Dedifferentiated amniotic fluid mesenchymal stem cell (primary cell): Measurements from ENCODE around the gene EVC.
"Not testable (repeated sequence)": the region's sequence is repeated elsewhere in the genome, so short reads cannot be mapped to it uniquely, and the experiment has no call there.

Experiments used
- DNase-seq: peaks from one replicate; pipeline ENCODE4 v3.0.0-alpha.2; 2016; ENCODE audit errors: extremely low spot score

Gene EVC

DNA sequence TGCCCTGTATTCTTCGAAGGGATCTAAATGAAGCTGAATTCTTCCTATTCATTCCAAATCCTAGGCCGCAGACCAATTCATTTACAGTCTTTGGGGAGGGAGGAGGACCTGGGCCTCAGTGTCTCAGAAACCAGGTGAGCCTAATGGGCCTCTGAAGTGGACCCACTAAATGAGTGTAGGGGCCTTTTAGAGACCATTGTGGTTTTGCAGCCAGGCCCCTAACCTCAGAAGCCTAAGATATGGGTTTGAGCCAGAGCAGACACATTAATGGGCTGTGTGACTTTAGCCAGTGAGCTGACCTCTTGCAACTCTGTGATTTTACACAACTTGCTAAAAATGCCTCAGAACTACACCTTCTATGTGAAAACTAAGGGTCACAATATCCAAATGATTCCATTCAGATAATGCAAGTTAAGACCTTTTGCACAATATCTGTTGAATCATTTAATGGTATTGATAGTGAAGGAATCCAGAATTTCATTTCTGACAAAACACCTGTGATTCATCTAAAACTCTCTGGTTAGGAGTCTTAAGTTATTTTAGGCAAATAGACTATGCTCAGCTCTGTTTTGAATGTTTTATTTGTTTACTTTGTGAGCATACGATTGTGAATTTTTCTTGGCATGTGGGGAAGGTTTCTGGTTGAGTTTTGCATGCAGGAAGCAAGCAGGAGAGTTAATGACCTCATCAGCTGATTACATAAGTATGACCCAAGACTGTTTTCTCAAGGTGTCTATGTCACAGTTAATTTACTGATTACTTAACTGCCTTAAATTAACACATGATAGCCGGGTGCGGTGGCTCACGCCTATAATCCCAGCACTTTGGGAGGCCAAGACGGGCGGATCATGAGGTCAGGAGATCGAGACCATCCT lies 75.0 kb downstream of the EVC start:
- DNase-seq: peak; percentile 89

DNA sequence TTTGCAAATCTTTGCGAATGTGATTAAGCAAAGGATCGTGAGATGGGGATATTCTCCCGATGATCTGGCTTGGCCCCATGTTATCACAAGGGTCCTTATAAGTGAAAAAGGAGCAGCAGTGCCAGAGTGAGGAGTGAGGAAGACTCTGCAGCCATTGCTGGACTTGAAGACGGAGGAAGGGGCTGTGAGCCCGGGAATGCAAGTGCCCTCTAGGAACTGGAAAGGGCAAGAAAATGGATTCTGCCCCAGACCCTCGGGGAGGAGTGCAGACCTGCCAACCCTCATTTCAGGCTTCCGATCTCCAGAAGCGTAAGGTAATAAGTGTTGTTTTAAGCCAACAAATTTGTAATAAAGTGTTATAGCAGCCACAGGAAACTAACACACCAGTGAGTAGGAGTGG lies 76.3 kb downstream of the EVC start:
- no peak for DNase-seq

DNA sequence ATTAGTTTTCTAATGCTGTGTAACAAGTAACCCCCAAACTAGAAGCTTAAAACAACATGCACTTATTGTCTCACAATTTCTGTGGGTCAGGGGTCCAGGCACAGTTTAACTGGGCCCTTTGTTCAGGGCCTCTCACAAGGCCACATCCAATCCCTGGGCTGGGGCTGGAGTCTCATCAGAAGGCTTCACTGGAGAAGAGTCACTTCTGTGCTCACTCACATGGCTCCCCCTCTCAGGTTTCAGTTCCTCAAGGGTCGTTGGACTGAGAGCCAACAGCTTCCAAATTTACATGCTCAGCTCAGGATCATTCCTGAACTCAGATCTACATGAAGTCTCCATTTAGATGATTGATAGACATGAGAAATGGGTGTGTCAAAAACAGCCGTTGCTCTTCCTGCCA lies 77.1 kb downstream of the EVC start:
- DNase-seq: no peak

DNA sequence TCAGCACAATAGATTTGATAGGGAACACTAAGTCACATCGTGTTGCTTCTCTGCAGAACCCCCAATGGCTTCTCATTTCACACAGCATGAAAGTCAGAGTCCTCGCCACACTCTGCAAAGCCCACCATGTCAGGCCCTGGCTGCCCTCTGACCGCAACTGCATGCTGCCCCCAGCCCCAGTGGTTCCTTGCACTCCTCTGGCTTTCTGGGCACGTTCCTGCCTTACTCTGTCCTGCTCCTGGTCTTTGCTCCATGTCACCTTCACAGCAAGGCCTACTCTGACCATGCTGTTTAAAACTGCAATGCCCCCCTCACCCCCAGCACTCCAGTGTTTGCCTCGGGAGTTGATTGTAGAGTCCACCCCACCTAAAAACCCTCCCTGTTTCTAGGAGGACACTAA lies 78.1 kb downstream of the EVC start:
- DNase-seq: no peak

DNA sequence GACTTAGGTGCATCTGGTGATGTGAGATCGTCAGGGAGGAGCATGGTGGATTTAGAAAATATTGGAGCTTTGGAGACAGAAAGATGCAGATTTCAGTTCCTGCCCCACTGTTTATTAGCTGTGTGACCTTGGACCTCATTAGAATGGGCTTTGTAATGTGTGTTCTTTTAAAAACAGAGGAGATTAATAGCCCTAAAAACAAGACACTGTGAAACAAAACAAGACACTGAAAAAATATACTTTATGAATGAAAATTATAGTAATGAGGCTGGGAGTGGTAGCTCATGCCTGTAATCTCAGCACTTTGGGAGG lies 79.5 kb downstream of the EVC start:
- DNase-seq: no peak

DNA sequence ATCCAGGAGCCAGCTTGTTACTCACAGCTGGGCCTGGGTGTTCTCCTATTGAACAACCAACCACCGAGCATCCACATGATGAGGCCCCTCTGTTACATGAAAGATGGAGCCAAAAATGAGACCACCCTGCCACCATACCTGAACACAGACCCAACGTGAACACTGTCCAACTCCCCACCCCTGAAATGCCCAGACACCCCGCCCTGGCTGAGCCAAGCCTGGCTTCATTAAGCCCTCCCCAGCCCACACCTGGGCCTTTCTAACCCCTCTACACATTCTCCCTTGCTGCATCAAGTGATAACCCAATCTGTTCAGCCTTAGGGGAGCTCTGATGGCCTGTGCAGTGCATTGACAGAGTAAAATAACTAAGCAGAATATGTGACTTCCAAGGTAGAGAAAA lies 80.7 kb downstream of the EVC start:
- DNase-seq: no peak

DNA sequence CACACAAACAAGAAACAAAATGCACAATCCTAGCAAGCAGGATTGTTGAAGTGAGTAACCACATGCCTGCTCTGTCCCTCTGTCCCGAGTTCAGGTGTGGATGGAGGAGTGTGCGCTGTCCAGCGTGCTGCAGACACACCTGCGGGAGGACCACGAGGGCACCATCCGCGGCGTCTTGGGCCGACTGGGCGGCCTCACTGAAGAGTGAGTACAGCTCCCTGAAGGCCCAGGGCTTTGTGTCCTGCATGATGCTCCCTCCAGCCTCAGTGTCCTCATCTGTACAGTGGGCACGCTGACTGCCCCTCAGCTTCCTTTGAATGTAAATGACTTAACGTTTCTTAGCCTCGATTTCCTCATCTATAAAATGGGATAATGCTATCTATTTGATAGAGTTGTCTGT lies 82.5 kb downstream of the EVC start:
- DNase-seq: no peak

DNA sequence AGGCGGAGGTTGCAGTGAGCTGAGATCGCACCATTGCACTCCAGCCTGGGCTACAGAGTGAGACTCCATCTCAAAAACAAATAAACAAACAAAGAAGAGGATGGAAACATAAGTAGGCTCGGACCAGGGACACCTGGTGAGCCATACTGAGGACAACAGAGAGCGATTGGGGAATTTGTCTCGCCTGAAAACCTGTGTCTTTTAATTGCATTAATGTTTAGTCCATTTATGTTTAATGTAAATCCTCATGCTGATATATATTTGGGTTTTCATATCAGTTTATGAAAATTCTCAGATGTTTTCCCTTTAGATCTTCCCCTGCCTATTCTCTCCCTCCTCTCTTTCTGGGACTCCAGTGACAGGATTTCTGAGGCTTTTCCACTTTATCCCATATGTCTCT lies 84.6 kb downstream of the EVC start:
- DNase-seq: no peak

DNA sequence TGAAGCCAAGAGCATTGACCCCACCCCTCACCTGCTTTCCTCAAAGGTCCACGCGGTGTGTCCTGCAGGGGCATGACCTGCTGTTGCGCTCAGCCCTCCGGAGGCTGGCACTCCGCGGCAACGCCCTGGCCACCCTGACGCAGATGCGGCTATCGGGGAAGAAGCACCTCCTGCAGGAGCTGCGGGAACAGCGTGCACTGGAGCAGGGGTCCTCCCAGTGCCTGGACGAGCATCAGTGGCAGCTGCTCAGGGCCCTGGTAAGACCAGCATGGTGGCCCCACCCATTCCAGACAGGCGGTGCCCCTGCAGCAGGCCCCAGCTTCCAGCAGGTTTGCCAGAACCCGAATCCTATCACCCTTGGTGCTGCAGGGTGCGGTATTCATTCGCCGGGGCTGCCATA lies 86.0 kb downstream of the EVC start:
- DNase-seq: no peak

DNA sequence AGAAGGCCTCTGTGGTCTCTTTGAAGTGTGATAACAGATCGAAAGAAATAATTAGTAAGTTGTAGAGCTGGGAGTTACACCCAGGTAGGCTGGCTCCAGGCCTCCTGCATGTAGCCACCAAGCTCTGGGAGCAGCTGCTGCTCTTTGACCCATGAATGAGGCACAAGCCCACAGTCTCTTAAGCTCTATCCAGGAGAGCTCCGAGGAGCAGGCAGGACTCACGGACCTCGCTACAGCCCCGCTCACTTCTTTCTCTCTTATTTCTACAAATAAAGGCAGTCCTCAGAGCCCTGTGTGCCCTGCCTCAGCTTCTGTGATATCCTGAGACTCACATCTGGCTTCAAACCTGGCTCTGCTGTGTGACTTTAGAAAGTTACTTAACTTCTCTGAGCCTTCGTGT lies 86.9 kb downstream of the EVC start:
- no peak for DNase-seq

DNA sequence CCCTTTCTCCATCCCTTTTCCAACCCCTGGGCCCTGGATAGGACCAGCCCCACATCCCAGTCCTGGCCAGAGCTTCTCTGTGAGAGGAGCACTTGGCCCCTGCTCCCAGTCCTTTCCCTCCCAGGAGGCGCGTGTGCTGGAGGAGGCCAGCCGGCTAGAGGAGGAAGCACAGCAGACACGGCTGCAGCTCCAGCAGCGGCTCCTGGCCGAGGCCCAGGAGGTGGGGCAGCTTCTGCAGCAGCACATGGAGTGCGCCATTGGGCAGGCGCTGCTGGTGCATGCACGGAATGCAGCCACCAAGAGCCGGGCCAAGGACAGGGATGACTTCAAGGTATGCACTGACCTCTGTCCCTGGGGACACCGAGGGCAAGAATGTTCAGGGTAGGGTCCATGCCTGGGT lies 87.5 kb downstream of the EVC start:
- DNase-seq: no peak

DNA sequence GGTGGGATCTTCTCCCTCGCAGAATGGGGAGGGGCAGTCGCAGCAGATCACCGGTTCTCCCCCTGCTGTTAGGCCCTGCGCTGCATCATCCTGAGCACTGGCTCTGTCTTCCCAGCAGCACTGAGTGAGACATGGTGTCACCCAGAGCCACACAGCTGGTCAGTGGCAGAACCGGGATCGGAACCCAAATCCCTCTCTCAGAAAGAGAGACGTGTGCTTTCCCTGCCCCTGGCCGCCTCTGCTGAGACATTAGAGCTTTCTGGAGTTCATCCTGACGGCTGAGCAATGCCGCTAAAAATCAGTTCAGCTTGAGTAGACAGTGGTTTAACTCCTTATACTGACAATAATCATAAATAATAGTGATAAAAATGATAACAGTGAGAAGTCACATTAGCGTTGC lies 87.9 kb downstream of the EVC start:
- DNase-seq: no peak

DNA sequence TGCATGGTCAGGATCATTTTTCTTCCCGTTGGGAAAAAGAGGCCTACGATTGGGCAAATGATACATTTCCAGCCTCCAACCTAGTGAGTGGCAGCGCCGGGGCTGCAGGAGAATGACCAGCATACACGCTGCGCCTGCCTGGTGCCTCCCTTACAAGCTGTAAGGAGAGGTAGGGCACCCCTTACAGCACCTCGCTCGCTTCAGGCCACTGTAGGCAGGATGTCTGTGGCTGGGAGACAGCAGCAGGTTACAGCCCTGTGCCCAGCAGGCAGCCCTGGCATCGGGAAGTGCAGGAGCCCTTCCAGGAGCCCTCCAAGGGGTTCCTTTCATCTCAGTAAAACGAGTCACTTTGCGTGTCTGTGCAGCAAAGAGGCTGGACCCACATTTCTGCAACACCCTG lies 88.4 kb downstream of the EVC start:
- DNase-seq: no peak

DNA sequence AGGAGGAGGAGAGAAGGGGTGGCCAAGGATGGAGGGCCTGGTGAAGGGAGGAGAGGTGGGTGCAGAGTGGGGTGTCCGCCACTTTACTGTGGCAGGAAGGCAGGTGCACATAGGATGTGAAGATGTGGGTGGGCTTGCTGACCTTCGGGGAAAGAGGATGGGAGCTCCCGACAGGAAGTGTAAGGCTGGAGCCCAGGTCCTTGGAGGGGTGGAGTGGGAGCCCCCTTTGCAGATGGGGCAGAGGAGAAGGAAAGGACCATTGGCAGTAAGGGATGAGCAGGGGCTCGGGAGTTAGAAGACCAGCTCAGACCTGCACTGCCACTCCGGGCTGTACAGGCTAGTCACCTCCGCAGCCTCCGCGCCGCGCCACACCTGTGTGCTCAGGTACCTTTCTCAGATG lies 89.5 kb downstream of the EVC start:
- DNase-seq: no peak

DNA sequence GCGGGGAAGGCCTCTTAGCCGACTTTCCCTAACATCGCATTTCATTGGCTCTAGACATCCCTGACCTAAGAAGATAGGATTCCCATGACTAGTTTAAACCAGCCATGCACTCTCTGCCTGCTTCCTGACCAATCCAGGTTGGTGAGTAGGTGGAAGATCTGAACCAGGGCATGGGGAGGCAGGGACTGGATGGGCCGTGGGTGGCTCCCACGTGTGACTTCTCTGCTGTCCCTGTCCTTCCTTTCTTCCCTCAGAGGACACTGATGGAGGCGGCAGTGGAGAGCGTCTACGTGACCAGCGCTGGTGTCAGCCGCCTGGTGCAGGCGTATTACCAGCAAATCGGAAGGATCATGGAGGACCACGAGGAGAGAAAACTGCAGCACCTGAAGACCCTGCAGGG lies 90.7 kb downstream of the EVC start:
- no peak for DNase-seq

DNA sequence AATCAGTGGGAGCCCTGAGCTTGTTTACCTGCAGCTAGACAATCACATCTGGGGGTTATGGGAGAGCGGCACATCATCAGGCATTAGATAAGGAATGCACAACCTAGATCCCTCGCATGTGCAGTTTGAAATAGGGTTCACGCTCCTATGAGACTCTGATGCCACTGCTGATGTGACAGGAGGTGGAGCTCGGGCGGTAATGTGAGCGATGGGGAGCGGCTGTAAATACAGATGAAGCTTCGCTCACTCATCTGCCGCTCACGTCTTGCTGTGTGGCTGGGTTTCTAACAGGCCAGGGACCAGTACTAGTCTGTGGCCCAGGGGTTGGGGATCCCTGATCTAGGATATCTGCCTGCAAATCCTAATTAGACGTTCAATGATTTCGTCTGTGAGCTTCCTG lies 91.6 kb downstream of the EVC start:
- no peak for DNase-seq

DNA sequence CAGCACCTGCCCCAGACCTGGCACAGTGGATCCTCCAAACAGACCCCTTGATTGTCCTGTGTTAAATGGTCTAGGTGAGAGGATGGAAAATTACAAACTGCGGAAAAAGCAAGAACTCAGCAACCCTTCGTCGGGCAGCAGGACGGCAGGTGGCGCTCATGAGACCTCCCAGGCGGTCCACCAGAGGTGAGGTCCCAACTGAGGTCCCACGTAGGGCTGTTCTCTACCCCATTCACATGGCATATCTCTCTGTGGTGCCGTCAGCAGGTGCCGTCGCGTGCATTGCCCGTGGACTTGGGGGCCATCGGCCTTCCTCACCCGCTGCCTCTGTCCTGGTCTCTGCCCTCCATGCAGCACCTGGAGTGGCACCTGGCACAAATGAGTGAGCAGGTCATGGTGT lies 93.7 kb downstream of the EVC start:
- DNase-seq: no peak

DNA sequence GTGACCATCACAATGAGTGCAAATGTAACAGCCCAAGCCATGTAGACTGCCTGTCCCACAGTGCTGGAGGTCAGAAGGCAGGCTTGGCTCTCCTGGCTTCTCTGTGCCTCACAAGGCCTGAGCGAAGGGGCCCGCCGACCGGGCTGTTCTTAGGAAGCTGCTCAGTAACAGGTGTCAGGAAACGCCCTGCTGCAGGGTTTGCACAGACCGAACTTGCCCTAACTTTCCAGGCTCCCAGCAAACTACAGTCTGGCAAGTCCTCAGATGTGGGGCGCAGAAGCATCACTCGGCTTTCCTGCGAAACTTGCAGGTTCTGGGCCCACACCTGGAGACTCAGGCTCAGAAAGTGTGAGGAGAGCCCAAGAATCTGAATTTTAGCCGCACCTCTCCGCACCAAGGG lies 94.3 kb downstream of the EVC start:
- no peak for DNase-seq

DNA sequence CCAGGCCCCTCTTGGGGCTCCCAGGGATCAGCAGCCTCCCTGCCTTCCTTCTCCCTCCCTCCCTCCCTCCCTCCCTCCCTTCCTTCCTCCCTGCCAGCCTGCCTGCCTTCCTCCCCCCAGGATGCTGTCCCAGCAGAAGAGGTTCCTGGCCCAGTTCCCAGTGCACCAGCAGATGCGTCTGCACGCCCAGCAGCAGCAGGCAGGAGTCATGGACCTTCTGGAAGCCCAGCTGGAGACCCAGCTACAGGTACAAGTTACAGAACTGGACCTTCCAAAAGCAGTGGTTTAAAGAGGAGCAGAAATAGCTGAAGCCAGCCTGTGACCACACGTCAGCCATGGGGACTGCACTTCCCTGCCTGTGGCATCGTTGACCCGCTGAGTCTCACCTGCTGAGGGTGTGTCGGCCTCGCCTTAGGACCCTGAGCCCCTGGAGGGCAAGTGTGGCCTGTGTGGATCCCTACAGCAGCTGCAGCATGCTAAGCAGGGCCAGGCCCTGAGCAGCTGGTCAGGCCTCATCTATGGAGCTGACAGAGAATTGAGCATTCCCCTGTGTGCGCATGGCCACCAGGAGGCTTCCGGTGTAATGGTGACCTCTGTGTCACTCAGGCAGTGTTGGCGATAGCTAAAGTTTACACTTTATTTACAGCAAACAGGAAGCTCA lies 97.2 kb downstream of the EVC start:
- no peak for DNase-seq

DNA sequence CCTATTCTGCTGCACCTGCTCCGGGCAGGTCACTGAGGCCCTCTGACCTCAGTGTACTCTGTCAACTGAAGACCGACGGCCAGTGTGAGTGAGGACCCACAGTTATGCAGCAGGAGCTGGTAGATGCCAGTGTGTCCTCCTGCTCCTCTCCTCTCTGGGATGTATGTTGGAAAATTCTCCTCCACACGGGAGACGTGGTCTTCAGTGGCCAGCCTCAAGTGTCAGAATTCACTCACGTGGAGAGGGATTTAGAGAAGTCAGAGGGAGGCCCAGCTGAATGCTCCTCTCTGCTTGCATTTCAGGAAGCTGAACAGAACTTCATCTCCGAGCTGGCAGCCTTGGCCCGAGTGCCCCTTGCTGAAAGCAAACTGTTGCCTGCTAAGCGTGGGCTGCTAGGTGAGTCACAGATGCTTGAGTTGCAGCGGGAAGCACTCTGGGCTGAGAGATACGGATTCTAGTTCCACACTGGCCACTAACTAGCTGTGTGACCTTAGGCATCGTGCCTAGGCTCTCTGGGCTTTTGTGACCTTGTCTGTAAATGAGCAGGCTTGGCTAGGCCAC lies 98.3 kb downstream of the EVC start:
- no peak for DNase-seq

DNA sequence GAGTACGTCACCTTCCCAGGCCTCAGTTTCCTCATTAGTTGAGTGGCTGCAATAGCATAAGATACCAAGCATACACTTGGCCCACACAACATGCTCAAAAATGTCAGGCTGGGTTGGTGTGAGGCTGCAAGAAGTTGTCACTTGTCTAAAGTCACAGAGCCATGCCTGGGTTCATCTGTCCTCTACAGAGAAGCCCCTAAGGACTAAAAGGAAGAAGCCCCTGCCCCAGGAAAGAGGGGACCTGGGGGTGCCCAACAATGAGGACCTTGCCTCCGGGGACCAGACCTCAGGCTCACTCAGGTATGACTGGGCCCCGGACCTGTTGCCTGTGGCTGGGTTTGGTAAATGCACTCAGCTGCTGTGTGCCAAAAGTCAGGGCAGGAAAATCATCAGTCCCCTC lies 99.2 kb downstream of the EVC start:
- no peak for DNase-seq

DNA sequence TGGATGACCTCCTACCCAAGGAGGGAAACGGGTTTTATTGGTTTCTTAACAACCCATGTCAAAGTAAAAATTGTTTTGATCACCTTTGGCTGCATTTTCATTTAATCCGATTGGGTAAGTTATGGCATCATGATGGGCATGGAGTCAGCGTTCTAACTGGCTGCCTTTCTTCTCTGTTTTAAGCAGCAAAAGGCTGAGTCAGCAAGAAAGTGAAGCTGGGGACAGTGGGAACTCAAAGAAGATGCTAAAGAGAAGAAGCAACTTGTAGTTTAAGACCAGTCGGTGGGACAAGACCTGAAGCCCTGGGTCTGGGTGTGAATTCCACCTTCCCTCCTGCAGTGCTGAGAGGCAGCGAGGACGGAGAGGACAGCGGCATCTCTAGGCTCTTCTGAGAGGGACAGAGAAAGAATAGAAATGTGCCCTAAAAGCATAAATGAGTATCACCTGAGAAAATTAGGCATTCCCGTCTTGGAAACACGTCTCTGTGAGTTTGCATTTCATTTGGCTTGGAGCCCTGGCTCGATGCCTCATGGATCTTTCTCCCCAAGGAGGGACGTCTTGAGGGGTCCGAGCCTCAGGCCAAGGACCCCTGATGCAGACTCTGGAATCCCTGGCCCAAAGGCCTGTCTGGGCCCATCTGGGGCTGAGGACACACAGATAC lies 99.9 kb downstream of the EVC start:
- no peak for DNase-seq

DNA sequence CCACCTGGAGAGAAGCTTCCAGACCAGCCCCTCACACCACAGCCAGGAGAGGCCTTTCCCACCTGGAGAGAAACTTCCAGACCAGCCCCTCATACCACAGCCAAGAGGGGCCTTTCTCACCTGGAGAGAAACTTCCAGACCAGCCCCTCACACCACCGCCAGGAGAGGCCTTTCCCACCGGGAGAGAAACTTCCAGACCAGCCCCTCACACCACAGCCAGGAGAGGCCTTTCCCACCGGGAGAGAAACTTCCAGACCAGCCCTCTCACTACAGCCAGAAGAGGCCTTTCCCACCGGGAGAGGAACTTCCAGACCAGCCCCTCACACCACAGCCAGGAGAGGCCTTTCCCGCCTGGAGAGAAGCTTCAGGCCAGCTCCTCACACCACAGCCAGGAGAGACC lies 101.1 kb downstream of the EVC start:
- not testable (repeated sequence) for DNase-seq
